Measurements from ENCODE around the gene NBEA.
"Not testable (repeated sequence)": the region's sequence is repeated elsewhere in the genome, so short reads cannot be mapped to it uniquely, and the experiment has no call there.

Gene NBEA

GRCh38 chr13:35046587-35046986 is 104.5 kb downstream of the NBEA start:
- no peak for DNase-seq (ENCODE audit: low read depth, low spot score)
- in situ Hi-C loops (cut with HindIII; ENCODE audit: low sequenced_read_pairs), result no loop called here
- H3K4me3 ChIP-seq (ENCODE audit: low read depth, low read length), result no peak overlapping the region
- TF ChIP-seq CTCF (IDR thresholded peaks at IDR 0.05; ENCODE audit: low read depth, low read length), result no peak

GRCh38 chr13:35055705-35056104 is 113.6 kb downstream of the NBEA start:
- H3K4me3 ChIP-seq (ENCODE audit: low read depth, low read length), result no peak overlapping the region
- in situ Hi-C loops (cut with HindIII; ENCODE audit: low sequenced_read_pairs), result no loop called here
- no peak for DNase-seq (ENCODE audit: low read depth, low spot score)
- TF ChIP-seq CTCF (IDR thresholded peaks at IDR 0.05; ENCODE audit: low read depth, low read length), result no peak

GRCh38 chr13:35057858-35058257 is 115.8 kb downstream of the NBEA start:
- H3K4me3 ChIP-seq (ENCODE audit: low read depth, low read length), result no peak overlapping the region
- no peak for DNase-seq (ENCODE audit: low read depth, low spot score)
- TF ChIP-seq CTCF (IDR thresholded peaks at IDR 0.05; ENCODE audit: low read depth, low read length), result no peak
- in situ Hi-C loops (cut with HindIII; ENCODE audit: low sequenced_read_pairs), result no loop called here

GRCh38 chr13:35058585-35058984 is 116.5 kb downstream of the NBEA start:
- DNase-seq (ENCODE audit: low read depth, low spot score); H3K4me3 ChIP-seq (ENCODE audit: low read depth, low read length); in situ Hi-C loops (cut with HindIII; ENCODE audit: low sequenced_read_pairs): not testable (repeated sequence)

GRCh38 chr13:35086667-35087066 is 144.6 kb downstream of the NBEA start:
- DNase-seq (ENCODE audit: low read depth, low spot score), result peak; percentile 22
- TF ChIP-seq CTCF (IDR thresholded peaks at IDR 0.05; ENCODE audit: low read depth, low read length), result no peak
- in situ Hi-C loops (cut with HindIII; ENCODE audit: low sequenced_read_pairs), result no loop called here
- H3K4me3 ChIP-seq (ENCODE audit: low read depth, low read length), result no peak overlapping the region

GRCh38 chr13:35092251-35092650 is 150.2 kb downstream of the NBEA start:
- no peak for TF ChIP-seq CTCF (IDR thresholded peaks at IDR 0.05; ENCODE audit: low read depth, low read length)
- in situ Hi-C loops (cut with HindIII; ENCODE audit: low sequenced_read_pairs), result no loop called here
- no peak for DNase-seq (ENCODE audit: low read depth, low spot score)
- H3K4me3 ChIP-seq (ENCODE audit: low read depth, low read length), result no peak overlapping the region

- no peak for TF ChIP-seq CTCF (IDR thresholded peaks at IDR 0.05; ENCODE audit: low read depth, low read length)
- no peak for DNase-seq (ENCODE audit: low read depth, low spot score)
- H3K4me3 ChIP-seq (ENCODE audit: low read depth, low read length), result no peak overlapping the region
- in situ Hi-C loops (cut with HindIII; ENCODE audit: low sequenced_read_pairs), result no loop called here
Observed at GRCh38 chr13:35092751-35093150, 150.7 kb downstream of the NBEA start.
